WTC11 (cell line): ENCODE results near the gene KNSTRN. TPM values are rescaled to one million over a fixed set of nuclear protein-coding genes. Genes with fewer than 3 reads are reported as not detected.

ENCODE experiments used
- ATAC-seq: fragments of 200-7000 bp; cut with Tn5 transposase; 2 replicates; pipeline ENCODE4 v1.10.0; 2021; ENCODE audit warnings: mild to moderate bottlenecking, moderate library complexity
- CTCF ChIA-PET: fragments of 300-600 bp; sonication (Branson Sonifier 250); formaldehyde crosslinking; loops from one replicate; lab custom pipeline; 2021; ENCODE audit warnings: antibody characterized with exemption; lab: Charles Lee
- POLR2A ChIA-PET: fragments of 350-600 bp; sonication (Branson Sonifier 250); formaldehyde crosslinking; loops from one replicate; lab custom pipeline; 2021; ENCODE audit warnings: antibody characterized with exemption; lab: Charles Lee
- DNase-seq: peaks from one replicate; pipeline ENCODE4 v3.0.0; 2021; ENCODE audit warnings: low spot score
- H3K27ac Mint-ChIP-seq: 2 replicates; pipeline ENCODE4 v1.8.0; 2021; ENCODE audit warnings: mixed read lengths
- H3K27me3 Mint-ChIP-seq: 2 replicates; pipeline ENCODE4 v1.8.0; 2021; ENCODE audit warnings: low read depth, mild to moderate bottlenecking, moderate library complexity, mixed read lengths
- H3K36me3 Mint-ChIP-seq: 2 replicates; pipeline ENCODE4 v1.8.0; 2021; ENCODE audit warnings: mixed read lengths
- H3K4me1 Mint-ChIP-seq: 2 replicates; pipeline ENCODE4 v1.8.0; 2022; ENCODE audit warnings: mixed read lengths
- H3K4me3 Mint-ChIP-seq: 2 replicates; pipeline ENCODE4 v1.8.0; 2021; ENCODE audit warnings: mild to moderate bottlenecking, moderate library complexity, mixed read lengths
- H3K9me3 Mint-ChIP-seq: 2 replicates; pipeline ENCODE4 v1.8.0; 2021; ENCODE audit warnings: mixed read lengths
- EMX1 ChIP-seq: fragments of 250-450 bp; sonication (Bioruptor Pico); IDR thresholded peaks from 2 replicates; pipeline ENCODE4 v1.8.0; 2021; ENCODE audit warnings: mild to moderate bottlenecking
- ESRRA ChIP-seq: sonication (generic); formaldehyde crosslinking; IDR thresholded peaks from 2 replicates; pipeline ENCODE4 v1.8.1; 2022; ENCODE audit warnings: mild to moderate bottlenecking, missing genetic modification reagents, borderline replicate concordance
- GABPB1 ChIP-seq: sonication (generic); formaldehyde crosslinking; IDR thresholded peaks from 2 replicates; pipeline ENCODE4 v1.8.1; 2023; ENCODE audit warnings: mild to moderate bottlenecking, missing genetic modification reagents
- HMGA2 ChIP-seq: fragments of 250-450 bp; sonication (Bioruptor Pico); IDR thresholded peaks from 2 replicates; pipeline ENCODE4 v1.4.0; 2021; ENCODE audit warnings: mild to moderate bottlenecking, moderate library complexity
- NFATC4 ChIP-seq: fragments of 250-450 bp; sonication (Bioruptor Pico); IDR thresholded peaks from 2 replicates; pipeline ENCODE4 v1.9.0; 2021; ENCODE audit warnings: mild to moderate bottlenecking
- NR1H2 ChIP-seq: sonication (generic); formaldehyde crosslinking; IDR thresholded peaks from 2 replicates; pipeline ENCODE4 v1.9.0; 2021; ENCODE audit warnings: mild to moderate bottlenecking, moderate library complexity, missing genetic modification reagents
- NR2C2 ChIP-seq: sonication (generic); formaldehyde crosslinking; IDR thresholded peaks from 2 replicates; pipeline ENCODE4 v1.8.0; 2022; ENCODE audit warnings: mild to moderate bottlenecking, missing genetic modification reagents
- NR3C1 ChIP-seq: sonication (generic); formaldehyde crosslinking; conservative IDR thresholded peaks from 2 replicates; pipeline ENCODE4 v1.8.1; 2023; ENCODE audit warnings: low read depth, mild to moderate bottlenecking, missing genetic modification reagents
- RELA ChIP-seq: sonication (generic); formaldehyde crosslinking; IDR thresholded peaks from 2 replicates; pipeline ENCODE4 v1.8.1; 2022; ENCODE audit warnings: missing genetic modification reagents, mild to moderate bottlenecking, borderline replicate concordance
- RORB ChIP-seq: fragments of 250-450 bp; sonication (Bioruptor Pico); IDR thresholded peaks from 2 replicates; pipeline ENCODE4 v1.9.0; 2021; ENCODE audit warnings: mild to moderate bottlenecking
- TEAD1 ChIP-seq: sonication (generic); formaldehyde crosslinking; IDR thresholded peaks from 2 replicates; pipeline ENCODE4 v1.8.0; 2022; ENCODE audit warnings: mild to moderate bottlenecking, missing genetic modification reagents
- ZBTB21 ChIP-seq: sonication (generic); formaldehyde crosslinking; IDR thresholded peaks from 2 replicates; pipeline ENCODE4 v1.8.1; 2023; ENCODE audit warnings: mild to moderate bottlenecking, missing genetic modification reagents, borderline replicate concordance
- ZBTB43 ChIP-seq: sonication (generic); formaldehyde crosslinking; IDR thresholded peaks from 2 replicates; pipeline ENCODE4 v1.8.1; 2023; ENCODE audit warnings: mild to moderate bottlenecking, missing genetic modification reagents
- ZNF138 ChIP-seq: sonication (generic); formaldehyde crosslinking; conservative IDR thresholded peaks from 2 replicates; pipeline ENCODE4 v1.8.1; 2022; ENCODE audit warnings: mild to moderate bottlenecking, moderate library complexity, missing genetic modification reagents
- ZNF219 ChIP-seq: sonication (generic); formaldehyde crosslinking; IDR thresholded peaks from 2 replicates; pipeline ENCODE4 v1.8.0; 2023; ENCODE audit warnings: missing genetic modification reagents, mild to moderate bottlenecking, borderline replicate concordance
- ZNF263 ChIP-seq: sonication (generic); formaldehyde crosslinking; IDR thresholded peaks from 2 replicates; pipeline ENCODE4 v1.8.1; 2022; ENCODE audit warnings: low read depth, mild to moderate bottlenecking, moderate library complexity, missing genetic modification reagents
- ZNF423 ChIP-seq: fragments of 250-450 bp; sonication (Bioruptor Pico); IDR thresholded peaks from 2 replicates; pipeline ENCODE4 v2.1.2; 2022; ENCODE audit warnings: mild to moderate bottlenecking, moderate library complexity
- ZSCAN18 ChIP-seq: fragments of 250-450 bp; sonication (Bioruptor Pico); IDR thresholded peaks from 2 replicates; pipeline ENCODE4 v2.1.2; 2022; ENCODE audit warnings: mild to moderate bottlenecking, moderate library complexity
- total RNA-seq: library from RNA; stranded (reverse); gene quantifications from 3 replicates; pipeline ENCODE4 v1.2.3, GENCODE V29; 2021
- TF ChIP-seq, protein P1 (sequence below): fragments of 250-450 bp; sonication (Bioruptor Pico); conservative IDR thresholded peaks from 2 replicates; pipeline ENCODE4 v1.9.0; 2021; ENCODE audit warnings: mild to moderate bottlenecking
- TF ChIP-seq, protein P2 (sequence below): sonication (generic); formaldehyde crosslinking; conservative IDR thresholded peaks from 2 replicates; pipeline ENCODE4 v1.8.1; 2022; ENCODE audit warnings: mild to moderate bottlenecking, missing genetic modification reagents
- TF ChIP-seq, protein P3 (sequence below): sonication (generic); formaldehyde crosslinking; IDR thresholded peaks from 2 replicates; pipeline ENCODE4 v1.8.0; 2022; ENCODE audit warnings: mild to moderate bottlenecking, missing genetic modification reagents
- TF ChIP-seq, protein P4 (sequence below): sonication (generic); formaldehyde crosslinking; conservative IDR thresholded peaks from 2 replicates; pipeline ENCODE4 v1.8.1; 2023; ENCODE audit warnings: mild to moderate bottlenecking, low read depth, missing genetic modification reagents, moderate library complexity
- TF ChIP-seq, protein P5 (sequence below): fragments of 250-450 bp; sonication (Bioruptor Pico); IDR thresholded peaks from 2 replicates; pipeline ENCODE4 v1.8.0; 2021; ENCODE audit warnings: mild to moderate bottlenecking

The KNSTRN gene
- total RNA-seq, 1 experiment from 2014 or later, result 73.4 TPM

DNA sequence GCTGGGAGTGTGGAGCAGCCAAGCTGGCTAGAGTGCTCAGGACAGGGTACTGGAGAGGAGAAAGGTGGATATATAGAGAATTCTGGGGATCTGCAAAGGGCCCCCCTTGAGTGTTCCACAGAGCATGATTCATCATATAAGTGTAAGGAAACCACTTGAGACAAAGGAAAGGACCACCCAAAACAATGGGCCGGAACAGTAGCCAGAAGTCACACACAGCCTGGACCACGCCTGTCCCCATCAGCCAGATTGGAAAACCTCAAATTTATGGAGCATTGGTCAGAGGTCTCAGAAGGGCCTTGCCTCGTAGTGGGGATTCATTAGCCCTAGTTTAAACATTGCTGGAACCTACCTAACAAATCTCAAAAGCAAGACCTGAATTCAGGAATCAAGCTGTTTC lies 4.9 kb upstream of the KNSTRN start (continued):
- TF ChIP-seq ZBTB43 (CRISPR knock-in tag), result no peak
- no peak for TF ChIP-seq NFATC4 (CRISPR knock-in tag)

DNA sequence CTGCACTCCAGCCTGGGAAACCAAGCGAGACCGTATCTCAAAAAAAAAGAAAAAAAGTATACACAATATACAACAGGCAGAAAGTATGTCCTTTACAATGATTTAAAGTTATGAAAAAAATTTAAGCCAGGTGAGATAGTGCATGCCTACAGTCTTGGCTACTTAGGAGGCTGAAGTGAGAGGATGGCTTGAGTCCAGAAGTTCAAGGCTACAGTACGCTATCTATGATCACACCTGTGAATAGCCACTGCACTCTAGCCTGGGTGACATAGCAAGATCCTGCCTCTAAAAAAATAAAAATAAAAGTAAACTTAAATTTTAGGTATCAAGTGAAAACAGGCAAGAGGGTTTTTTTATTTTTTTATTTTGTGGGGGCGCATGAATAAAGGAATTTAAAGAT lies 3.1 kb upstream of the KNSTRN start:
- peaks cover 5% of the 10 kb centered on the region for H3K36me3 Mint-ChIP-seq
- ChIA-PET POLR2A (no interaction called here), CTCF (interaction anchor here (1.4 kb wide), 1 partner anchor 104 kb away, joined by 5 read pairs; no protein-coding TSS in a partner anchor)
- H3K9me3 Mint-ChIP-seq, result no peaks in the 10 kb centered on the region
- ATAC-seq (no peak), DNase-seq (no peak)
- no peak overlapping the region for H3K4me3 Mint-ChIP-seq
- H3K4me1 Mint-ChIP-seq, result peaks cover 22% of the 10 kb centered on the region
- no peaks in the 10 kb centered on the region for H3K27me3 Mint-ChIP-seq
- TF ChIP-seq ZSCAN18 (CRISPR knock-in tag) (no peak), NR1H2 (CRISPR knock-in tag) (no peak), ZNF423 (CRISPR knock-in tag) (no peak), ZNF138 (CRISPR knock-in tag) (no peak), HMGA2 (CRISPR knock-in tag) (no peak), RELA (CRISPR knock-in tag) (no peak), RORB (CRISPR knock-in tag) (no peak)
- TF ChIP-seq, protein P1, sequence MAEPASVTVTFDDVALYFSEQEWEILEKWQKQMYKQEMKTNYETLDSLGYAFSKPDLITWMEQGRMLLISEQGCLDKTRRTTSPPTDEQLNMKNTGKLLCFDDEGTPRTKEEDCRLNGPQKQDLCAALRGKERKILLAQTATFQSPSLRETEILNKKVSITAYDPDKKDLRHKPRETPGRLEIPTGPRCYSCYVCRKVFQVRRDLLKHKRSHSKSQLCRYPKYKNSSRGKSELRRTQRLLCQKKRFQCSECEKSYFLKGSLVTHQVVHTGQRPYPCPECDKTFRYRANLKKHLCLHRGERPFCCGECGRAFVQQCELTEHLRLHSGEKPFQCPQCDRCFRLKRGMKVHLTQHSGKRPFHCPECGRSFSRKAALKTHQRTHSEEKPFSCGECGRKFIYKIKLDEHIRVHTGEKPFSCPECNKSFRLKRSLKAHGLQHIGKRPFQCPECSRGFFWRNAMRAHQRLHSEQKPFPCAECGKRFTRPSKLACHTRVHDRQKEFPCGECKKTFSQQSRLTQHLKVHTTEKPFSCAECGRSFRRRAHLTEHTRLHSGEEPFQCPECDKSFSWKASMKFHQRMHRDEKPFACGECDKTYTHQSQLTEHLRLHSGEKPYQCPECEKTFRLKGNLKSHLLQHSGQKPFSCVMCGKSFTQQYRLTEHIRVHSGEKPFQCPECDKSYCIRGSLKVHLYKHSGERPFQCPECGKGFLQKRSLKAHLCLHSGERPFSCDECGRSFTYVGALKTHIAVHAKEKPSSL, result no peak
- H3K27ac Mint-ChIP-seq, result no peak overlapping the region

DNA sequence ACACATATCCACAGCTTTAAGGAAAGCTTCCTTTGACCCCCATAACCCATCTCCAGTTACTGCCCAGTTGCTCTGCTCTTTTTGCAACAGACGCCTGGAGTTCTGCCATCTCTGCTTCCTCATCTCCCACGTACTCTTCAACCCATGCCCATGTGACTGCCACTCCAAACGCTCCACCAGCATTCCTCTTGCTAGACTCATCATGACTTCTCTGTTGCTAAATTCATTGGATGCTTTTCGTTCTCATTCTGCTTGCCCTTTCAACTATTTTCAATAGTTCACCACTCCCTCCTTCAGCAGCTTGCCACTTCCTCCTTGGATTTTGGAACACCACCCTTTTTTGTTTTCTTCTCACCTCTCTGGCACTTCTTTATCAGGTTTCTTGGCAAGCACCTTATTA lies 2.7 kb upstream of the KNSTRN start:
- Mint-ChIP-seq H3K4me3 (no peak overlapping the region), H3K9me3 (no peaks in the 10 kb centered on the region), H3K4me1 (peaks cover 26% of the 10 kb centered on the region), H3K36me3 (peaks cover 10% of the 10 kb centered on the region), H3K27me3 (no peaks in the 10 kb centered on the region), H3K27ac (no peak overlapping the region)
- DNase-seq (no peak), ATAC-seq (no peak)
- CTCF ChIA-PET, result interaction anchor here (1.4 kb wide), 1 partner anchor 105 kb away, joined by 5 read pairs; no protein-coding TSS in a partner anchor
- POLR2A ChIA-PET, result no interaction called here
- no peak for TF ChIP-seq TEAD1 (CRISPR knock-in tag)
- TF ChIP-seq, protein P2, sequence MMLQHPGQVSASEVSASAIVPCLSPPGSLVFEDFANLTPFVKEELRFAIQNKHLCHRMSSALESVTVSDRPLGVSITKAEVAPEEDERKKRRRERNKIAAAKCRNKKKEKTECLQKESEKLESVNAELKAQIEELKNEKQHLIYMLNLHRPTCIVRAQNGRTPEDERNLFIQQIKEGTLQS (CRISPR knock-in tag), result no peak
- TF ChIP-seq, protein P3, sequence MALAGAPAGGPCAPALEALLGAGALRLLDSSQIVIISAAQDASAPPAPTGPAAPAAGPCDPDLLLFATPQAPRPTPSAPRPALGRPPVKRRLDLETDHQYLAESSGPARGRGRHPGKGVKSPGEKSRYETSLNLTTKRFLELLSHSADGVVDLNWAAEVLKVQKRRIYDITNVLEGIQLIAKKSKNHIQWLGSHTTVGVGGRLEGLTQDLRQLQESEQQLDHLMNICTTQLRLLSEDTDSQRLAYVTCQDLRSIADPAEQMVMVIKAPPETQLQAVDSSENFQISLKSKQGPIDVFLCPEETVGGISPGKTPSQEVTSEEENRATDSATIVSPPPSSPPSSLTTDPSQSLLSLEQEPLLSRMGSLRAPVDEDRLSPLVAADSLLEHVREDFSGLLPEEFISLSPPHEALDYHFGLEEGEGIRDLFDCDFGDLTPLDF (CRISPR knock-in tag), result no peak
- no peak for TF ChIP-seq NR2C2
- TF ChIP-seq ESRRA (CRISPR knock-in tag), result no peak
- TF ChIP-seq, protein P4, sequence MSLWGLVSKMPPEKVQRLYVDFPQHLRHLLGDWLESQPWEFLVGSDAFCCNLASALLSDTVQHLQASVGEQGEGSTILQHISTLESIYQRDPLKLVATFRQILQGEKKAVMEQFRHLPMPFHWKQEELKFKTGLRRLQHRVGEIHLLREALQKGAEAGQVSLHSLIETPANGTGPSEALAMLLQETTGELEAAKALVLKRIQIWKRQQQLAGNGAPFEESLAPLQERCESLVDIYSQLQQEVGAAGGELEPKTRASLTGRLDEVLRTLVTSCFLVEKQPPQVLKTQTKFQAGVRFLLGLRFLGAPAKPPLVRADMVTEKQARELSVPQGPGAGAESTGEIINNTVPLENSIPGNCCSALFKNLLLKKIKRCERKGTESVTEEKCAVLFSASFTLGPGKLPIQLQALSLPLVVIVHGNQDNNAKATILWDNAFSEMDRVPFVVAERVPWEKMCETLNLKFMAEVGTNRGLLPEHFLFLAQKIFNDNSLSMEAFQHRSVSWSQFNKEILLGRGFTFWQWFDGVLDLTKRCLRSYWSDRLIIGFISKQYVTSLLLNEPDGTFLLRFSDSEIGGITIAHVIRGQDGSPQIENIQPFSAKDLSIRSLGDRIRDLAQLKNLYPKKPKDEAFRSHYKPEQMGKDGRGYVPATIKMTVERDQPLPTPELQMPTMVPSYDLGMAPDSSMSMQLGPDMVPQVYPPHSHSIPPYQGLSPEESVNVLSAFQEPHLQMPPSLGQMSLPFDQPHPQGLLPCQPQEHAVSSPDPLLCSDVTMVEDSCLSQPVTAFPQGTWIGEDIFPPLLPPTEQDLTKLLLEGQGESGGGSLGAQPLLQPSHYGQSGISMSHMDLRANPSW (CRISPR knock-in tag), result no peak
- no peak for TF ChIP-seq ZNF263 (CRISPR knock-in tag)
- TF ChIP-seq GABPB1 (CRISPR knock-in tag), result no peak
- TF ChIP-seq ZBTB21 (CRISPR knock-in tag), result no peak
- no peak for TF ChIP-seq ZNF219 (CRISPR knock-in tag)
- no peak for TF ChIP-seq EMX1 (CRISPR knock-in tag)
- no peak for TF ChIP-seq NFATC4 (CRISPR knock-in tag)
- TF ChIP-seq, protein P5, sequence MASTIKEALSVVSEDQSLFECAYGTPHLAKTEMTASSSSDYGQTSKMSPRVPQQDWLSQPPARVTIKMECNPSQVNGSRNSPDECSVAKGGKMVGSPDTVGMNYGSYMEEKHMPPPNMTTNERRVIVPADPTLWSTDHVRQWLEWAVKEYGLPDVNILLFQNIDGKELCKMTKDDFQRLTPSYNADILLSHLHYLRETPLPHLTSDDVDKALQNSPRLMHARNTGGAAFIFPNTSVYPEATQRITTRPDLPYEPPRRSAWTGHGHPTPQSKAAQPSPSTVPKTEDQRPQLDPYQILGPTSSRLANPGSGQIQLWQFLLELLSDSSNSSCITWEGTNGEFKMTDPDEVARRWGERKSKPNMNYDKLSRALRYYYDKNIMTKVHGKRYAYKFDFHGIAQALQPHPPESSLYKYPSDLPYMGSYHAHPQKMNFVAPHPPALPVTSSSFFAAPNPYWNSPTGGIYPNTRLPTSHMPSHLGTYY (CRISPR knock-in tag), result no peak
- no peak for TF ChIP-seq NR3C1
